NB4 (cell line): Measurements from ENCODE around the gene NMT1.
A peak's percentile ranks its signal among the peaks of the same experiment; 100 is the strongest.

Experiments
- CTCF ChIP-seq: IDR thresholded peaks from one replicate; pipeline ENCODE4 v1.5.1; 2012; ENCODE audit warnings: low read depth, low read length
- MAX ChIP-seq: IDR thresholded peaks from 2 replicates; pipeline ENCODE4 v1.6.1; 2011; ENCODE audit warnings: low read depth, low read length

GRCh38 chr17:45096141-45096540 is 35.0 kb downstream of the NMT1 start:
- TF ChIP-seq CTCF (peak; percentile 66), MAX (no peak)
